Measurements from ENCODE around the gene NUDT4.

DNA sequence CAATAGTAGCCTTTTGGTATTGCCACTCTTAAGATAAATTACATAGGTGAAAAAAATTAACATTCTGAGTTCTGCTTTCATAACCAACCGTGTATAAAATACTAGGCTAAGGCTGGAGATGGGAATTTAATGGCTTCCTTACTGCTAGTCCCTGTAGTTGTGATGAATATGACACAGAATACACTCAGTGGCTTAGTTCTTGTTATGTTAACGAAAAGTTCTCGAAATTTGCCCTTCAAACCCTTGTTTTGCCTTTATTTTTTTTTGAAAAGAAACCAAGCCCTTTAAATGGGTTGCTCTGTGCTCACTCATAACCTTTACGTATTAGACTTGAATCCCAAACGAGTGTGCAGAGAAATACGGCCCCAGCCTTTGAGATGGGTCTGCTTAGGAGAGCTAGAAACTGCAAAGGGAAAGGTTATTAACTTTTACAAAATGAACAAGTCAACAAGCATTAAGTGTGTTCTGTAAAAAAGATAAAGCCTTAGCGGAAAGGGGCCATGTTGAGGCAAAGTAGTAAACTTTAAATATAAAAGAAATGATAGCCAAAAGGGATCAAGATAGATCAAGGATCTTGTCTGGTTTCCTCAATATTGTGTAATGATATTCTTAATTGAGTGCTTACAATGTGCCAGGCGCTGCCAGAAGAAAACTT, 1.7 kb downstream of the NUDT4 start:
- no peak for TF ChIP-seq CTCF (IDR thresholded peaks at IDR 0.05; ENCODE audit: low read length)
- no peak for TF ChIP-seq EZH2 (optimal IDR thresholded peaks at IDR 0.05; ENCODE audit: low read depth, low read length)
- TF ChIP-seq EZH2phosphoT487 (IDR thresholded peaks at IDR 0.05; ENCODE audit: low read length) = no peak

Measured in MM.1S (cell line).